Measurements from ENCODE around the gene CDH4.

The CDH4 gene

GRCh38 chr20:61571221-61571620 is 319.2 kb downstream of the CDH4 start:
- no peak for TF ChIP-seq ZNF274 (IDR thresholded peaks at IDR 0.05; ENCODE audit: low read depth, low read length)
- H3K4me3 ChIP-seq (ENCODE audit: low read length): no peak overlapping the region

GRCh38 chr20:61571916-61572711 is 320.1 kb downstream of the CDH4 start:
- H3K4me3 ChIP-seq (ENCODE audit: low read length): no peak overlapping the region
- TF ChIP-seq ZNF274 (IDR thresholded peaks at IDR 0.05; ENCODE audit: low read depth, low read length): no peak

GRCh38 chr20:61572789-61573188 is 320.7 kb downstream of the CDH4 start:
- no peak overlapping the region for H3K4me3 ChIP-seq (ENCODE audit: low read length)
- no peak for TF ChIP-seq ZNF274 (IDR thresholded peaks at IDR 0.05; ENCODE audit: low read depth, low read length)

GRCh38 chr20:61573415-61574305 is 321.6 kb downstream of the CDH4 start:
- H3K4me3 ChIP-seq (ENCODE audit: low read length): no peak overlapping the region
- no peak for TF ChIP-seq ZNF274 (IDR thresholded peaks at IDR 0.05; ENCODE audit: low read depth, low read length)

GRCh38 chr20:61575151-61575937 is 323.3 kb downstream of the CDH4 start:
- no peak for TF ChIP-seq ZNF274 (IDR thresholded peaks at IDR 0.05; ENCODE audit: low read depth, low read length)
- no peak overlapping the region for H3K4me3 ChIP-seq (ENCODE audit: low read length)

GRCh38 chr20:61576372-61576771 is 324.3 kb downstream of the CDH4 start:
- H3K4me3 ChIP-seq (ENCODE audit: low read length): no peak overlapping the region
- TF ChIP-seq ZNF274 (IDR thresholded peaks at IDR 0.05; ENCODE audit: low read depth, low read length): no peak

- no peak overlapping the region for H3K4me3 ChIP-seq (ENCODE audit: low read length)
- no peak for TF ChIP-seq ZNF274 (IDR thresholded peaks at IDR 0.05; ENCODE audit: low read depth, low read length)
Observed at GRCh38 chr20:61577065-61577464, 325.0 kb downstream of the CDH4 start.

GRCh38 chr20:61579908-61580307 is 327.8 kb downstream of the CDH4 start:
- TF ChIP-seq ZNF274 (IDR thresholded peaks at IDR 0.05; ENCODE audit: low read depth, low read length): no peak

GRCh38 chr20:61580958-61581824 is 329.1 kb downstream of the CDH4 start:
- no peak for TF ChIP-seq ZNF274 (IDR thresholded peaks at IDR 0.05; ENCODE audit: low read depth, low read length)
- no peak overlapping the region for H3K4me3 ChIP-seq (ENCODE audit: low read length)

More at GRCh38 chr20:61579908-61580307, 327.8 kb downstream of the CDH4 start:
- H3K4me3 ChIP-seq (ENCODE audit: low read length): no peak overlapping the region

- no peak overlapping the region for H3K4me3 ChIP-seq (ENCODE audit: low read length)
- no peak for TF ChIP-seq ZNF274 (IDR thresholded peaks at IDR 0.05; ENCODE audit: low read depth, low read length)
Observed at GRCh38 chr20:61581825-61582188, 329.7 kb downstream of the CDH4 start.

GRCh38 chr20:61582196-61582923 is 330.3 kb downstream of the CDH4 start:
- no peak for TF ChIP-seq ZNF274 (IDR thresholded peaks at IDR 0.05; ENCODE audit: low read depth, low read length)
- no peak overlapping the region for H3K4me3 ChIP-seq (ENCODE audit: low read length)

- no peak overlapping the region for H3K4me3 ChIP-seq (ENCODE audit: low read length)
Observed at GRCh38 chr20:61583356-61583755, 331.3 kb downstream of the CDH4 start.

GRCh38 chr20:61584851-61585250 is 332.8 kb downstream of the CDH4 start:
- no peak for TF ChIP-seq ZNF274 (IDR thresholded peaks at IDR 0.05; ENCODE audit: low read depth, low read length)
- no peak overlapping the region for H3K4me3 ChIP-seq (ENCODE audit: low read length)

More at GRCh38 chr20:61583356-61583755, 331.3 kb downstream of the CDH4 start:
- no peak for TF ChIP-seq ZNF274 (IDR thresholded peaks at IDR 0.05; ENCODE audit: low read depth, low read length)

Data from GM08714 (cell line).